ENCODE measurements around the gene RTN4. TPM values are rescaled to one million over a fixed set of nuclear protein-coding genes. Genes with fewer than 3 reads are reported as not detected.

RTN4 gene
- polyA plus RNA-seq, 1 donor (not counting 4 experiments of a cell fraction or from before 2014, with no cell fraction given): 406 TPM

DNA sequence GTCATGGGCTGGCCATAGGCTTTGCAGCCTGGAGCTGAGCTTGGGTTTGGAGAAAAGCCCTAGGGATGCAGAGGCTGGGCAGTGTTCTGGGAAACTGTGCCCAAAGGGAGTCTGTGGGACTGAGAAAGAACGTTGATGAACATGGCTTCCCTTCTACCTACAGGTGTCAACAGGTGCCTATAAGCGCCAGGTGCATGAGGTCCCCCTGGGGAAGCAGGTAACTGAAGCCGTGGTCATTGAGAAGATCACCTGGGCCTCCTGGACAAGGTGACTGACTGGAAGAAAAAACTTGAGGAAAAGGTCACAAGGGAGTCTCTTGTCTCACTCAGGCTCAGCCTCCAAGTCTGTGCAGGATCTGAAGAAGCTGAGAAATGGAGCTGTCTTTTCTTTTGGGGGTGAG is 83.4 kb downstream of the RTN4 start:
- Histone ChIP-seq H3K36me3 (ENCODE audit: control insufficient read depth in 2 of 2, extremely low read depth in 1 of 2, insufficient read depth in 2 of 2, low read length in 2 of 2) (peaks cover 10 to 21% of the 10 kb centered on the region in 2 experiments), H4K20me1 (ENCODE audit: control insufficient read depth, extremely low read depth, insufficient read depth, low read length) (no peaks in the 10 kb centered on the region), H3K27ac (ENCODE audit: control insufficient read depth, insufficient read depth, low read length) (no peak overlapping the region), H3K9me1 (ENCODE audit: control insufficient read depth, extremely low read depth, insufficient read depth, low read length) (no peaks in the 10 kb centered on the region), H3K4me1 (ENCODE audit: control insufficient read depth, extremely low read depth, insufficient read depth, low read length) (peaks cover 20% of the 10 kb centered on the region), H3K27me3 (ENCODE audit: control insufficient read depth, extremely low read depth, insufficient read depth, low read length) (no peaks in the 10 kb centered on the region), H3K4me2 (ENCODE audit: control insufficient read depth, extremely low read depth, insufficient read depth, low read depth, low read length) (peak overlapping the region; percentile 42), H3K9me3 (ENCODE audit: control insufficient read depth, low read depth, low read length) (no peaks in the 10 kb centered on the region), H3K79me2 (ENCODE audit: control insufficient read depth, insufficient read depth, low read length) (no peaks in the 10 kb centered on the region), H2AFZ (ENCODE audit: control insufficient read depth, low read length) (no peak overlapping the region), H3K4me3 (ENCODE audit: control insufficient read depth in 2 of 3, extremely low read depth in 1 of 3, insufficient read depth in 2 of 3, low read depth in 1 of 3, low read length in 3 of 3) (no peak overlapping the region), H3K9ac (ENCODE audit: control insufficient read depth, extremely low read depth, insufficient read depth, low read length) (no peak overlapping the region)
- dilution Hi-C loops (cut with MboI; ENCODE audit: extremely low pct_ligation_motif_present, low sequenced_read_pairs): no loop called here
- TF ChIP-seq, protein P1, sequence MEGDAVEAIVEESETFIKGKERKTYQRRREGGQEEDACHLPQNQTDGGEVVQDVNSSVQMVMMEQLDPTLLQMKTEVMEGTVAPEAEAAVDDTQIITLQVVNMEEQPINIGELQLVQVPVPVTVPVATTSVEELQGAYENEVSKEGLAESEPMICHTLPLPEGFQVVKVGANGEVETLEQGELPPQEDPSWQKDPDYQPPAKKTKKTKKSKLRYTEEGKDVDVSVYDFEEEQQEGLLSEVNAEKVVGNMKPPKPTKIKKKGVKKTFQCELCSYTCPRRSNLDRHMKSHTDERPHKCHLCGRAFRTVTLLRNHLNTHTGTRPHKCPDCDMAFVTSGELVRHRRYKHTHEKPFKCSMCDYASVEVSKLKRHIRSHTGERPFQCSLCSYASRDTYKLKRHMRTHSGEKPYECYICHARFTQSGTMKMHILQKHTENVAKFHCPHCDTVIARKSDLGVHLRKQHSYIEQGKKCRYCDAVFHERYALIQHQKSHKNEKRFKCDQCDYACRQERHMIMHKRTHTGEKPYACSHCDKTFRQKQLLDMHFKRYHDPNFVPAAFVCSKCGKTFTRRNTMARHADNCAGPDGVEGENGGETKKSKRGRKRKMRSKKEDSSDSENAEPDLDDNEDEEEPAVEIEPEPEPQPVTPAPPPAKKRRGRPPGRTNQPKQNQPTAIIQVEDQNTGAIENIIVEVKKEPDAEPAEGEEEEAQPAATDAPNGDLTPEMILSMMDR (optimal IDR thresholded peaks at IDR 0.05 in 1 of 3, IDR thresholded peaks at IDR 0.05 in 1 of 3, conservative IDR thresholded peaks at IDR 0.05 in 1 of 3; ENCODE audit: extremely low read depth in 1 of 3, insufficient read depth in 2 of 3, low read length in 3 of 3): no peak
- no peak for TF ChIP-seq EZH2 (IDR thresholded peaks at IDR 0.05; ENCODE audit: low read length)
- DNase-seq (ENCODE audit: low read depth, low spot score): no peak
- no peak for FAIRE-seq

DNA sequence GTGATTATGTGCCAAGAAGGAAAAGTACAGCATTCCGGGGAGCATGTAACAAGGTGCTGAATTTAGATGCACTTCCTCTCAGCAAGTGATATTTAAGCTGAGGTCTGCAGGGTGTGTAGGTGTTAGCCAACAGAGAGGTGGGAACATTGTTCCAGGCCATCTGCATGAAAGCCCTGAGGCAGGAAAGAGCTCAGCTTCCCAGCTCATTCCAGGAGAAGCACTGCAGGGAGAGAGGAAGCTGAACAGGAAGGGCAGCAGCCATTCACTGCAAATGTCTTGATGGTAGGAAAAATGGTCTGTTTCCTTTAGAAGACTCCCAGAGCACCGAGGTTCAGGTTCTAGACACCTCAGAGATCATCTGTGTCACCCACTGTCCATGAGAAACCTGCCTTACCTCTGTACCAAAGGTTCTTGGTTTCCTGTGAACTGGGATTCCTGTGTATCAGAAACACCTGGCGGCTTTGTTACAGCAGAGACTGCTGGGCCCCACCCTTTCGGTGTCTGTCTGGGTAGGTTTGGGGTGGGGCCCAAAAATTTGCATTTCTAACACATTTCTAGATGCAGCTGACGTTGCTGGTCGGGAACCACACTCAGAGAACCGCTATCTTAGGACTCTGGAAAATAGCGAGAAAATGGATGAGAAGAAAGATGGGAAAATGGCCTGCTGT is 84.0 kb downstream of the RTN4 start:
- DNase-seq (ENCODE audit: low read depth, low spot score): no peak
- Histone ChIP-seq H3K4me2 (ENCODE audit: control insufficient read depth, extremely low read depth, insufficient read depth, low read depth, low read length) (peak overlapping the region; percentile 42), H3K27ac (ENCODE audit: control insufficient read depth, insufficient read depth, low read length) (peak overlapping the region; percentile 41), H3K9me3 (ENCODE audit: control insufficient read depth, low read depth, low read length) (no peaks in the 10 kb centered on the region), H4K20me1 (ENCODE audit: control insufficient read depth, extremely low read depth, insufficient read depth, low read length) (no peaks in the 10 kb centered on the region), H3K4me1 (ENCODE audit: control insufficient read depth, extremely low read depth, insufficient read depth, low read length) (peaks cover 20% of the 10 kb centered on the region), H3K36me3 (ENCODE audit: control insufficient read depth in 2 of 2, extremely low read depth in 1 of 2, insufficient read depth in 2 of 2, low read length in 2 of 2) (peaks cover 10 to 19% of the 10 kb centered on the region in 2 experiments), H3K9me1 (ENCODE audit: control insufficient read depth, extremely low read depth, insufficient read depth, low read length) (no peaks in the 10 kb centered on the region), H2AFZ (ENCODE audit: control insufficient read depth, low read length) (no peak overlapping the region), H3K4me3 (ENCODE audit: control insufficient read depth in 2 of 3, extremely low read depth in 1 of 3, insufficient read depth in 2 of 3, low read depth in 1 of 3, low read length in 3 of 3) (no peak overlapping the region), H3K27me3 (ENCODE audit: control insufficient read depth, extremely low read depth, insufficient read depth, low read length) (no peaks in the 10 kb centered on the region), H3K9ac (ENCODE audit: control insufficient read depth, extremely low read depth, insufficient read depth, low read length) (no peak overlapping the region), H3K79me2 (ENCODE audit: control insufficient read depth, insufficient read depth, low read length) (no peaks in the 10 kb centered on the region)
- TF ChIP-seq, protein P1 (optimal IDR thresholded peaks at IDR 0.05 in 1 of 3, IDR thresholded peaks at IDR 0.05 in 1 of 3, conservative IDR thresholded peaks at IDR 0.05 in 1 of 3; ENCODE audit: extremely low read depth in 1 of 3, insufficient read depth in 2 of 3, low read length in 3 of 3): no peak
- TF ChIP-seq EZH2 (IDR thresholded peaks at IDR 0.05; ENCODE audit: low read length): no peak
- peak; percentile 70 for FAIRE-seq
- dilution Hi-C loops (cut with MboI; ENCODE audit: extremely low pct_ligation_motif_present, low sequenced_read_pairs): no loop called here
